Thyroid gland (tissue), 4 donors: ENCODE measurements around the gene THBS4.

Source experiments
- POLR2A ChIP-seq, 2 donors: fragments of 450-650 bp; IDR thresholded peaks; one replicate each; pipeline ENCODE4 v1.6.1; 2017; ENCODE audit warnings: antibody characterized with exemption in 2 of 2, mild to moderate bottlenecking in 2 of 2, moderate library complexity in 1 of 2
- TF ChIP-seq, protein P1 (sequence below), 6 experiments: fragments of 200-600 bp in 3 of 6; fragments of 450-650 bp in 3 of 6; sonication (generic) in 3 of 6; IDR thresholded peaks; one replicate each; pipeline ENCODE4 v1.5.1; 2016 to 2019; ENCODE audit warnings: antibody characterized with exemption in 6 of 6, mild to moderate bottlenecking in 2 of 6, inconsistent platforms in 1 of 6, moderate library complexity in 1 of 6

DNA sequence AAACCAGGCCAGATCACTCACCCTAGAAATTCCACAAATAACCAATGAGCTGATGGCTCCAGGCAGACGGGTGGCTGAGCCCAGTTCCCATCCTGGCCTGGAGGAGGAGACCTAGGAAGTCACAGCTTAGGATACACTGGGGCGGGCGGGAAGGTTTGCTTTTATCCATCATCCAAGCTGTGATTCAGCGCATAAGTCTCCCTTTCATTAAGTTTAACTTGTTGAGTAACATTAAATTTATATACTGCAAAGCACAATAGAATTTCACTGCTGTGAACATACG lies 55.7 kb downstream of the THBS4 start:
- TF ChIP-seq, protein P1, sequence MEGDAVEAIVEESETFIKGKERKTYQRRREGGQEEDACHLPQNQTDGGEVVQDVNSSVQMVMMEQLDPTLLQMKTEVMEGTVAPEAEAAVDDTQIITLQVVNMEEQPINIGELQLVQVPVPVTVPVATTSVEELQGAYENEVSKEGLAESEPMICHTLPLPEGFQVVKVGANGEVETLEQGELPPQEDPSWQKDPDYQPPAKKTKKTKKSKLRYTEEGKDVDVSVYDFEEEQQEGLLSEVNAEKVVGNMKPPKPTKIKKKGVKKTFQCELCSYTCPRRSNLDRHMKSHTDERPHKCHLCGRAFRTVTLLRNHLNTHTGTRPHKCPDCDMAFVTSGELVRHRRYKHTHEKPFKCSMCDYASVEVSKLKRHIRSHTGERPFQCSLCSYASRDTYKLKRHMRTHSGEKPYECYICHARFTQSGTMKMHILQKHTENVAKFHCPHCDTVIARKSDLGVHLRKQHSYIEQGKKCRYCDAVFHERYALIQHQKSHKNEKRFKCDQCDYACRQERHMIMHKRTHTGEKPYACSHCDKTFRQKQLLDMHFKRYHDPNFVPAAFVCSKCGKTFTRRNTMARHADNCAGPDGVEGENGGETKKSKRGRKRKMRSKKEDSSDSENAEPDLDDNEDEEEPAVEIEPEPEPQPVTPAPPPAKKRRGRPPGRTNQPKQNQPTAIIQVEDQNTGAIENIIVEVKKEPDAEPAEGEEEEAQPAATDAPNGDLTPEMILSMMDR (IDR thresholded peaks at IDR 0.05), result no peak
- TF ChIP-seq POLR2A (IDR thresholded peaks at IDR 0.05), result no peak
